DOHH2 (cell line): Measurements from ENCODE around the gene MGAT5.

Experiments
- CTCF ChIP-seq: fragments of 200-600 bp; sonication (generic); IDR thresholded peaks from one replicate; pipeline ENCODE4 v1.5.1; 2014; ENCODE audit warnings: antibody characterized with exemption, mild to moderate bottlenecking, low read depth, low read length; ENCODE audit not compliant: poor library complexity, severe bottlenecking
- EZH2phosphoT487 ChIP-seq: fragments of 200-600 bp; sonication (generic); IDR thresholded peaks from 2 replicates; pipeline ENCODE4 v1.6.1; 2017; ENCODE audit warnings: borderline replicate concordance, mild to moderate bottlenecking, antibody characterized with exemption, low read length, moderate library complexity, mixed read lengths

DNA sequence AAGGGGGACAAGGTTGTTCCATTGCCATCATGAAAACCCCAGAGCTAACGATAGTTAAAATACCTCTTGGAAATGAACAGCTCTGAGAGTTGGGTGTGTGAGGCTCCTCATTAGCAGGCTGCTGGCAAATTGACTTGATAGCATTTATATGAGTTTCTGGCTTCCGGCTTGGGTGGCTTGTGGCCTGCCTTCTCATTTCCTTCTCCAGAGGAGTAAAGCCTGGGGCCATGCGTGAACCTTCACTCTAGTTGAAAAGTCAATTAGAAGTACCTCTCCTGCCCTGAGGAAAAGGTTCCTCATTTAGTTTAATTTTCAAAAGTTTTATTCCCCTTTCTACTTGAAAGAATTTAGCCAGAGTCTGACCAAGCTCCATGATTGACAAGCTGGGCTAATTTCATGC lies 67.1 kb downstream of the MGAT5 start:
- TF ChIP-seq CTCF = no peak
- TF ChIP-seq EZH2phosphoT487 = no peak
